ENCODE measurements around the gene MYOT.
"Not testable (repeated sequence)": the region's sequence is repeated elsewhere in the genome, so short reads cannot be mapped to it uniquely, and the experiment has no call there.

The MYOT gene

GRCh38 chr5:137856201-137856600 is 11.5 kb upstream of the MYOT start:
- no peak for DNase-seq (ENCODE audit: low spot score)

GRCh38 chr5:137856916-137857862 is 10.5 kb upstream of the MYOT start:
- DNase-seq (ENCODE audit: low spot score) = no peak

- DNase-seq (ENCODE audit: low spot score) = no peak
Observed at GRCh38 chr5:137858223-137858916, 9.3 kb upstream of the MYOT start.

- DNase-seq (ENCODE audit: low spot score) = no peak
Observed at GRCh38 chr5:137858954-137859353, 8.7 kb upstream of the MYOT start.

- no peak for DNase-seq (ENCODE audit: low spot score)
Observed at GRCh38 chr5:137862251-137862650, 5.4 kb upstream of the MYOT start.

- not testable (repeated sequence) for DNase-seq (ENCODE audit: low spot score)
Observed at GRCh38 chr5:137863653-137864052, 4.0 kb upstream of the MYOT start.

- DNase-seq (ENCODE audit: low spot score) = no peak
Observed at GRCh38 chr5:137866541-137867388, 895 bp upstream of the MYOT start.

- DNase-seq (ENCODE audit: low spot score) = no peak
Observed at GRCh38 chr5:137870647-137871339, 3.1 kb downstream of the MYOT start.

- DNase-seq (ENCODE audit: low spot score) = no peak
Observed at GRCh38 chr5:137871571-137871970, 3.9 kb downstream of the MYOT start.

- no peak for DNase-seq (ENCODE audit: low spot score)
Observed at GRCh38 chr5:137872466-137872865, 4.8 kb downstream of the MYOT start.

- no peak for DNase-seq (ENCODE audit: low spot score)
Observed at GRCh38 chr5:137876101-137876500, 8.4 kb downstream of the MYOT start.

- peak; percentile 17 for DNase-seq (ENCODE audit: low spot score)
Observed at GRCh38 chr5:137880313-137880712, 12.7 kb downstream of the MYOT start.

- no peak for DNase-seq (ENCODE audit: low spot score)
Observed at GRCh38 chr5:137887831-137888230, 20.2 kb downstream of the MYOT start.

- no peak for DNase-seq (ENCODE audit: low spot score)
Observed at GRCh38 chr5:137888466-137888862, 20.8 kb downstream of the MYOT start.

- DNase-seq (ENCODE audit: low spot score) = peak; percentile 41
Observed at GRCh38 chr5:137888863-137889759, 21.5 kb downstream of the MYOT start, which contains the start of gene PKD2L2. Gene PKD2L2, plus strand, starts transcription at chr5:137889457. Its CDS starts 35 bp downstream, at chr5:137889492.

GRCh38 chr5:137890845-137891244 is 23.2 kb downstream of the MYOT start:
- no peak for DNase-seq (ENCODE audit: low spot score)

GRCh38 chr5:137891849-137892248 is 24.2 kb downstream of the MYOT start:
- no peak for DNase-seq (ENCODE audit: low spot score)

GRCh38 chr5:137894586-137894985 is 26.9 kb downstream of the MYOT start:
- DNase-seq (ENCODE audit: low spot score) = no peak

- no peak for DNase-seq (ENCODE audit: low spot score)
Observed at GRCh38 chr5:137896560-137896959, 28.9 kb downstream of the MYOT start.

- no peak for DNase-seq (ENCODE audit: low spot score)
Observed at GRCh38 chr5:137899493-137899892, 31.8 kb downstream of the MYOT start.
